Gastroesophageal sphincter (tissue), 4 donors: Measurements from ENCODE around the gene UBA6. TPM values are rescaled to one million over a fixed set of nuclear protein-coding genes. Genes with fewer than 3 reads are reported as not detected.

Source experiments
- ATAC-seq: fragments of 150-250 bp; one replicate; pipeline ENCODE4 v1.9.1; 2016; ENCODE audit warnings: mild to moderate bottlenecking, moderate library complexity
- H3K27ac ChIP-seq, 4 donors: fragments of 200-600 bp; sonication (generic) in 3 of 4; 1 replicate in 3 of 4; 2 replicates in 1 of 4; pipeline ENCODE4 v1.5.1; 2016 to 2019
- H3K27me3 ChIP-seq: fragments of 200-600 bp; sonication (generic); one replicate; pipeline ENCODE4 v1.5.1; 2019
- H3K36me3 ChIP-seq, 2 donors: fragments of 200-600 bp; sonication (generic); one replicate each; pipeline ENCODE4 v1.5.1; 2019; ENCODE audit warnings: control low read depth in 1 of 2
- H3K4me1 ChIP-seq, 3 donors: fragments of 200-600 bp; sonication (generic); 1 replicate in 2 of 3; 2 replicates in 1 of 3; pipeline ENCODE4 v1.5.1; 2016 to 2019; ENCODE audit warnings: control low read depth in 2 of 3
- H3K4me3 ChIP-seq, 2 donors: fragments of 200-600 bp; sonication (generic); one replicate each; pipeline ENCODE4 v1.5.1; 2019; ENCODE audit warnings: mild to moderate bottlenecking in 1 of 2, moderate library complexity in 1 of 2
- H3K9me3 ChIP-seq, 3 donors: fragments of 200-600 bp; sonication (generic); one replicate each; pipeline ENCODE4 v1.5.1; 2017 to 2019; ENCODE audit warnings: control low read depth in 2 of 3
- CTCF ChIP-seq, 4 experiments: fragments of 200-600 bp in 2 of 4; fragments of 450-650 bp in 2 of 4; sonication (generic) in 1 of 4; IDR thresholded peaks; one replicate each; pipeline ENCODE4 v1.5.1; 2017 to 2019; ENCODE audit warnings: antibody characterized with exemption in 4 of 4, mild to moderate bottlenecking in 2 of 4, moderate library complexity in 2 of 4
- EP300 ChIP-seq: sonication (generic); formaldehyde crosslinking; IDR thresholded peaks from one replicate; pipeline ENCODE4 v1.6.1; 2017; ENCODE audit warnings: antibody characterized with exemption, mild to moderate bottlenecking
- POLR2A ChIP-seq, 2 donors: fragments of 450-650 bp; IDR thresholded peaks; one replicate each; pipeline ENCODE4 v1.6.1; 2017; ENCODE audit warnings: antibody characterized with exemption in 2 of 2, mild to moderate bottlenecking in 2 of 2, moderate library complexity in 1 of 2
- POLR2AphosphoS5 ChIP-seq: sonication (generic); formaldehyde crosslinking; IDR thresholded peaks from one replicate; pipeline ENCODE4 v1.6.1; 2017; ENCODE audit warnings: antibody characterized with exemption
- WGBS, 2 donors: methylation state at CpG; one replicate each; pipeline ENCODE4 v1.1.5; 2018; ENCODE audit warnings: low coverage in 1 of 2; 5-methylcytosine and 5-hydroxymethylcytosine counted together
- total RNA-seq, 4 donors: library from RNA; depleted of rRNA; stranded (reverse); fragments of >200 nt; gene quantifications; one replicate each; pipeline ENCODE4 v1.1.0, GENCODE V29; 2016

UBA6 gene
- total RNA-seq, 4 donors from 2014 or later, result 29.9 to 87.6 (median 46.7) TPM

DNA sequence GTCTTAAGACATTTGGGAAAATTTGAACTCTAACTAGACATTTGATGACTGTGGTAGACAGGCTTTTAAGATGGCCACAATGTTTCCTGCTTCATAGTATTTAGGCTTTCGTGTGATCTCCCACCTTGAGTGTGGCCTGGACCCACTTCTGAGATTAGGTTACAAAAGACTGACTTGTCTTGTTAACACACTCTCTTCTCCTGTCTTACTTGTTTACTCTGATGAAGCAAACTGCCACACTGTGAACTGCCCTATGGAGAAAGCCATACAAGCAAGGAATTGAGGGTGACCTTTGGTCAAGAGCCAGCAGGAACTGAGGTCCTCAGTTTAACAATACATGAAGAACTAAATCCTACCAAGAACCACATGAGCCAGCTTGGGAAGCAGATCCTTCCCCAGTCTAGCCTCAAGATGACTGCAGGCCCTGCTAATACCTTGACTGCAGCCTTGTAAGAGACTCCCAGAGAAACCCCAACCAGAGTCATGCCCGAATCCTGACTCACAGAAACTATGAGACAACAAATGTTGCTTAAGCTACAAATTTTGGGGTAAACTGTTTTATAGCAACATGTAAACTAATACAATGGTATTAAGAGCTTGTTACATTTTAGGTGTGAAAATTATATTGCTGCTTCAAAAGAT lies 20.3 kb downstream of the UBA6 start:
- no peak for ATAC-seq
- H3K9me3 ChIP-seq, result no peaks in the 10 kb centered on the region
- TF ChIP-seq CTCF (IDR thresholded peaks at IDR 0.05), result no peak
- TF ChIP-seq POLR2A (IDR thresholded peaks at IDR 0.05), result no peak
- no peak for TF ChIP-seq POLR2AphosphoS5
- TF ChIP-seq EP300, result no peak
- H3K4me1 ChIP-seq, result no peaks in the 10 kb centered on the region
- H3K27ac ChIP-seq, result no peak overlapping the region
- peaks cover 2 to 53% of the 10 kb centered on the region in 2 donors for H3K36me3 ChIP-seq
- 87 to 90% methylated on average over 2 of the region's 2 CpGs for WGBS, 2 donors
- H3K27me3 ChIP-seq, result no peaks in the 10 kb centered on the region
- no peak overlapping the region for H3K4me3 ChIP-seq

DNA sequence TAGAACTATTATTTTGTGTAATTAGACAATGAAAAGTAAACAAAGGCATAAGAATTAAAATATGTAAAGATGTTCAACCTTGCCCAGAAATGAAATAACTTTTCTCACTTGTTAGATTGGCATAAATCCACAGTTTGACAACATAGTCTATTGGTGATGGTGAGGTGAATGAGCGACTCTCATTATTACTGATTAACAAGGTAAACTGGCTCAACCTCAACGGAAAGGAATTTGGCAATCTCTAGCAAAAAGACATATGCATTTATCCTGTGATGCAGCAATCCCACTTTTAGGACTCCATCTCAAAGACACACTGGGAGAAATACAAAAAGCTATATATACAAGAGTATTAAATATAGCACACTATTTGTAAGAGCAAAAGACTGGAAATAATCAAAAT lies 22.3 kb downstream of the UBA6 start:
- no peak for ATAC-seq
- no peaks in the 10 kb centered on the region for H3K9me3 ChIP-seq
- no peak for TF ChIP-seq POLR2AphosphoS5
- TF ChIP-seq CTCF (IDR thresholded peaks at IDR 0.05), result no peak
- 80 to 96% methylated on average over 2 of the region's 2 CpGs for WGBS, 2 donors
- H3K27me3 ChIP-seq, result no peaks in the 10 kb centered on the region
- H3K27ac ChIP-seq, result no peak overlapping the region
- H3K36me3 ChIP-seq, result peaks cover 2 to 69% of the 10 kb centered on the region in 2 donors
- no peaks in the 10 kb centered on the region for H3K4me1 ChIP-seq
- no peak overlapping the region for H3K4me3 ChIP-seq

DNA sequence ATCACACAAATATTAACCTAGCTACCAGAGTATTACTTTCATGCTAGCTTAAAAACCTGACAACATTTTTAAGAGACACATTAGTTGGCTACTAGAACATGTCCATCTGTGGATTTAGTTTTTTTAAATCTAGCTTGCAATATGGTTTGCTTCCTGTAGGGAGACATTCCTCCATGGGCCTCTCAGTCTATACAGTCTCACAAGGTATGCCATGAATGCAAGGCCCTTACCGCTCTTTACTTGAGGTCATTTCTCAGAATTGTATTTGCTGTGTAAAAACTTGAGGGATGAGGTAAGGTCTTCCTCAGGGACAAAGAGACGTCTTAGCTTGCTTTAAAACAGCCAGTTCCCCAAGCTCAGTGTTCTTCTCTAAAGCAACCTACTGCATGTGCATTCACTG lies 26.9 kb downstream of the UBA6 start:
- ATAC-seq, result no peak
- no peak for TF ChIP-seq CTCF (IDR thresholded peaks at IDR 0.05)
- no peak for TF ChIP-seq POLR2A (IDR thresholded peaks at IDR 0.05)
- no peak for TF ChIP-seq EP300
- no peak for TF ChIP-seq POLR2AphosphoS5
- H3K4me1 ChIP-seq, result no peaks in the 10 kb centered on the region
- no peaks in the 10 kb centered on the region for H3K9me3 ChIP-seq
- 95% methylated on average over 2 of the region's 2 CpGs; no CpG with 5 or more reads in 1 of the 2 donors for WGBS, 2 donors
- peaks cover 8 to 88% of the 10 kb centered on the region in 2 donors for H3K36me3 ChIP-seq
- H3K4me3 ChIP-seq, result no peak overlapping the region
- no peaks in the 10 kb centered on the region for H3K27me3 ChIP-seq
- no peak overlapping the region for H3K27ac ChIP-seq

- Histone ChIP-seq H3K9me3 (no peaks in the 10 kb centered on the region), H3K4me3 (no peak overlapping the region), H3K36me3 (peaks cover 6 to 88% of the 10 kb centered on the region in 2 donors), H3K27me3 (no peaks in the 10 kb centered on the region), H3K27ac (no peak overlapping the region), H3K4me1 (no peaks in the 10 kb centered on the region)
- 98 to 100% methylated on average over 3 of the region's 3 CpGs for WGBS, 2 donors
- no peak for TF ChIP-seq POLR2AphosphoS5
- no peak for TF ChIP-seq EP300
- TF ChIP-seq CTCF (IDR thresholded peaks at IDR 0.05), result no peak
- no peak for TF ChIP-seq POLR2A (IDR thresholded peaks at IDR 0.05)
- ATAC-seq, result no peak
These were observed 32.6 kb downstream of the UBA6 start for GRCh38 chr4:67668315-67668714.

- Histone ChIP-seq H3K27ac (no peak overlapping the region), H3K9me3 (no peaks in the 10 kb centered on the region), H3K4me1 (no peaks in the 10 kb centered on the region), H3K4me3 (no peak overlapping the region), H3K36me3 (peaks cover 0 to 85% of the 10 kb centered on the region in 2 donors), H3K27me3 (no peaks in the 10 kb centered on the region)
- no peak for ATAC-seq
- TF ChIP-seq EP300 (no peak), POLR2A (IDR thresholded peaks at IDR 0.05) (no peak), CTCF (IDR thresholded peaks at IDR 0.05) (no peak), POLR2AphosphoS5 (no peak)
- 88 to 100% methylated on average over 1 to 3 of the region's 4 CpGs for WGBS, 2 donors
These were observed 40.5 kb downstream of the UBA6 start for GRCh38 chr4:67660418-67660817.
